HEK293 (cell line): ENCODE data around the gene XPNPEP2.

Experiments used
- SETDB1 ChIP-seq: IDR thresholded peaks from one replicate; pipeline ENCODE4 v1.6.1; 2017; ENCODE audit warnings: mild to moderate bottlenecking, low read length, moderate library complexity, mixed read lengths; ENCODE audit not compliant: insufficient read length
- SP3 ChIP-seq: fragments of 450-650 bp; formaldehyde crosslinking; IDR thresholded peaks from 2 replicates; pipeline ENCODE4 v1.5.1; 2016; ENCODE audit warnings: missing biosample characterization, missing genetic modification characterization
- YY1 ChIP-seq: fragments of 450-650 bp; formaldehyde crosslinking; IDR thresholded peaks from 2 replicates; pipeline ENCODE4 v1.5.1; 2018; ENCODE audit warnings: missing biosample characterization, missing genetic modification characterization
- ZBTB20 ChIP-seq: fragments of 450-650 bp; formaldehyde crosslinking; IDR thresholded peaks from 2 replicates; pipeline ENCODE4 v1.5.1; 2016; ENCODE audit warnings: missing biosample characterization, missing genetic modification characterization
- ZNF121 ChIP-seq: fragments of 450-650 bp; formaldehyde crosslinking; IDR thresholded peaks from 2 replicates; pipeline ENCODE4 v1.5.1; 2016; ENCODE audit warnings: missing biosample characterization, missing genetic modification characterization
- ZNF155 ChIP-seq: fragments of 450-650 bp; formaldehyde crosslinking; IDR thresholded peaks from 2 replicates; pipeline ENCODE4 v1.5.1; 2016; ENCODE audit warnings: missing biosample characterization, missing genetic modification characterization
- ZNF274 ChIP-seq, 2 experiments: fragments of 200-500 bp in 1 of 2; fragments of 450-650 bp in 1 of 2; sonication (Bioruptor generic) in 1 of 2; formaldehyde crosslinking in 1 of 2; IDR thresholded peaks; 2 replicates each; pipeline versions ENCODE4 v1.5.1 to v1.6.1; 2014 to 2016; ENCODE audit warnings: borderline replicate concordance in 1 of 2, inconsistent platforms in 1 of 2, low read length in 1 of 2, missing biosample characterization in 1 of 2, missing genetic modification characterization in 1 of 2
- ZNF777 ChIP-seq: fragments of 450-650 bp; formaldehyde crosslinking; IDR thresholded peaks from 2 replicates; pipeline ENCODE4 v1.5.1; 2017; ENCODE audit warnings: missing biosample characterization, missing genetic modification characterization, borderline replicate concordance
- ZNF837 ChIP-seq: fragments of 450-650 bp; formaldehyde crosslinking; IDR thresholded peaks from 2 replicates; pipeline ENCODE4 v1.5.1; 2016; ENCODE audit warnings: missing biosample characterization, missing genetic modification characterization
- TF ChIP-seq, protein P1 (sequence below): fragments of 450-650 bp; formaldehyde crosslinking; IDR thresholded peaks from 2 replicates; pipeline ENCODE4 v1.5.1; 2016; ENCODE audit warnings: missing biosample characterization, missing genetic modification characterization
- TF ChIP-seq, protein P2 (sequence below): fragments of 450-650 bp; formaldehyde crosslinking; conservative IDR thresholded peaks from 2 replicates; pipeline ENCODE4 v1.5.1; 2016; ENCODE audit warnings: low read depth, missing biosample characterization, missing genetic modification characterization
- TF ChIP-seq, protein P3 (sequence below): sonication (generic); formaldehyde crosslinking; IDR thresholded peaks from 2 replicates; pipeline ENCODE4 v1.8.1; 2022; ENCODE audit warnings: mild to moderate bottlenecking, moderate library complexity, missing genetic modification reagents
- TF ChIP-seq, protein P4 (sequence below): fragments of 450-650 bp; formaldehyde crosslinking; IDR thresholded peaks from 2 replicates; pipeline ENCODE4 v1.5.1; 2016; ENCODE audit warnings: missing biosample characterization, missing genetic modification characterization

DNA sequence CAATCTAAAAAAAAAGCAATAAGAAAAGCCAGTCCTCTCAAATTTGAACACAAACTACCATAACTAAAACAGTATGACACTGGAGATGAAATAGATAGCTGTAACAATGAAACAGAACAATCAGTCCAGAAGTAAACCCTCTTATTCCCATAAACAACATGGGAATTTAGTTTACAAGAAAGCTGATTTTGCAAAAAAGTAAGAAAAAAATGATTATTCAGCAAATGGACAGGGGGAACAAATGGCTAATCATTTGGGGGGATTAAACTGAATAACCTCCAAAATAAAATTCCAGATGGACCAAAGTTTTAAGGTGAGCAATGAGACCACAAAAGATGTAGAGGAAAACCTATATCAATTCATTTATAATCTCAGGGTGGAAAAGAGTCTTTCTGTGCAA, 24.9 kb downstream of the XPNPEP2 start:
- TF ChIP-seq, protein P1, sequence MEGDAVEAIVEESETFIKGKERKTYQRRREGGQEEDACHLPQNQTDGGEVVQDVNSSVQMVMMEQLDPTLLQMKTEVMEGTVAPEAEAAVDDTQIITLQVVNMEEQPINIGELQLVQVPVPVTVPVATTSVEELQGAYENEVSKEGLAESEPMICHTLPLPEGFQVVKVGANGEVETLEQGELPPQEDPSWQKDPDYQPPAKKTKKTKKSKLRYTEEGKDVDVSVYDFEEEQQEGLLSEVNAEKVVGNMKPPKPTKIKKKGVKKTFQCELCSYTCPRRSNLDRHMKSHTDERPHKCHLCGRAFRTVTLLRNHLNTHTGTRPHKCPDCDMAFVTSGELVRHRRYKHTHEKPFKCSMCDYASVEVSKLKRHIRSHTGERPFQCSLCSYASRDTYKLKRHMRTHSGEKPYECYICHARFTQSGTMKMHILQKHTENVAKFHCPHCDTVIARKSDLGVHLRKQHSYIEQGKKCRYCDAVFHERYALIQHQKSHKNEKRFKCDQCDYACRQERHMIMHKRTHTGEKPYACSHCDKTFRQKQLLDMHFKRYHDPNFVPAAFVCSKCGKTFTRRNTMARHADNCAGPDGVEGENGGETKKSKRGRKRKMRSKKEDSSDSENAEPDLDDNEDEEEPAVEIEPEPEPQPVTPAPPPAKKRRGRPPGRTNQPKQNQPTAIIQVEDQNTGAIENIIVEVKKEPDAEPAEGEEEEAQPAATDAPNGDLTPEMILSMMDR (tag by site-specific recombination) = no peak
- TF ChIP-seq, protein P2, sequence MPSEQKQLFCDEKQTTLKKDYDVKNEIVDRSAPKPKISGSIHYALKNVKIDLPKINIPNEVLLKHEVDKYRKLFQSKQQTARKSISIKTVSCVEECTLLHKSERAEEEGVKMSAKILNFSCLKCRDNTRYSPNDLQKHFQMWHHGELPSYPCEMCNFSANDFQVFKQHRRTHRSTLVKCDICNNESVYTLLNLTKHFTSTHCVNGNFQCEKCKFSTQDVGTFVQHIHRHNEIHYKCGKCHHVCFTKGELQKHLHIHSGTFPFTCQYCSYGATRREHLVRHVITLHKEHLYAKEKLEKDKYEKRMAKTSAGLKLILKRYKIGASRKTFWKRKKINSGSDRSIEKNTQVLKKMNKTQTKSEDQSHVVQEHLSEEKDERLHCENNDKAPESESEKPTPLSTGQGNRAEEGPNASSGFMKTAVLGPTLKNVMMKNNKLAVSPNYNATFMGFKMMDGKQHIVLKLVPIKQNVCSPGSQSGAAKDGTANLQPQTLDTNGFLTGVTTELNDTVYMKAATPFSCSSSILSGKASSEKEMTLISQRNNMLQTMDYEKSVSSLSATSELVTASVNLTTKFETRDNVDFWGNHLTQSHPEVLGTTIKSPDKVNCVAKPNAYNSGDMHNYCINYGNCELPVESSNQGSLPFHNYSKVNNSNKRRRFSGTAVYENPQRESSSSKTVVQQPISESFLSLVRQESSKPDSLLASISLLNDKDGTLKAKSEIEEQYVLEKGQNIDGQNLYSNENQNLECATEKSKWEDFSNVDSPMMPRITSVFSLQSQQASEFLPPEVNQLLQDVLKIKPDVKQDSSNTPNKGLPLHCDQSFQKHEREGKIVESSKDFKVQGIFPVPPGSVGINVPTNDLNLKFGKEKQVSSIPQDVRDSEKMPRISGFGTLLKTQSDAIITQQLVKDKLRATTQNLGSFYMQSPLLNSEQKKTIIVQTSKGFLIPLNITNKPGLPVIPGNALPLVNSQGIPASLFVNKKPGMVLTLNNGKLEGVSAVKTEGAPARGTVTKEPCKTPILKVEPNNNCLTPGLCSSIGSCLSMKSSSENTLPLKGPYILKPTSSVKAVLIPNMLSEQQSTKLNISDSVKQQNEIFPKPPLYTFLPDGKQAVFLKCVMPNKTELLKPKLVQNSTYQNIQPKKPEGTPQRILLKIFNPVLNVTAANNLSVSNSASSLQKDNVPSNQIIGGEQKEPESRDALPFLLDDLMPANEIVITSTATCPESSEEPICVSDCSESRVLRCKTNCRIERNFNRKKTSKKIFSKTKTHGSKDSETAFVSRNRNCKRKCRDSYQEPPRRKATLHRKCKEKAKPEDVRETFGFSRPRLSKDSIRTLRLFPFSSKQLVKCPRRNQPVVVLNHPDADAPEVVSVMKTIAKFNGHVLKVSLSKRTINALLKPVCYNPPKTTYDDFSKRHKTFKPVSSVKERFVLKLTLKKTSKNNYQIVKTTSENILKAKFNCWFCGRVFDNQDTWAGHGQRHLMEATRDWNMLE (tag by site-specific recombination) = no peak
- TF ChIP-seq SP3 (tag by site-specific recombination) = no peak
- TF ChIP-seq ZNF155 (tag by site-specific recombination) = no peak
- TF ChIP-seq, protein P3, sequence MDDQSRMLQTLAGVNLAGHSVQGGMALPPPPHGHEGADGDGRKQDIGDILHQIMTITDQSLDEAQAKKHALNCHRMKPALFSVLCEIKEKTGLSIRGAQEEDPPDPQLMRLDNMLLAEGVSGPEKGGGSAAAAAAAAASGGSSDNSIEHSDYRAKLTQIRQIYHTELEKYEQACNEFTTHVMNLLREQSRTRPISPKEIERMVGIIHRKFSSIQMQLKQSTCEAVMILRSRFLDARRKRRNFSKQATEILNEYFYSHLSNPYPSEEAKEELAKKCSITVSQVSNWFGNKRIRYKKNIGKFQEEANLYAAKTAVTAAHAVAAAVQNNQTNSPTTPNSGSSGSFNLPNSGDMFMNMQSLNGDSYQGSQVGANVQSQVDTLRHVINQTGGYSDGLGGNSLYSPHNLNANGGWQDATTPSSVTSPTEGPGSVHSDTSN = no peak
- TF ChIP-seq ZNF837 = no peak
- no peak for TF ChIP-seq ZBTB20
- TF ChIP-seq, protein P4, sequence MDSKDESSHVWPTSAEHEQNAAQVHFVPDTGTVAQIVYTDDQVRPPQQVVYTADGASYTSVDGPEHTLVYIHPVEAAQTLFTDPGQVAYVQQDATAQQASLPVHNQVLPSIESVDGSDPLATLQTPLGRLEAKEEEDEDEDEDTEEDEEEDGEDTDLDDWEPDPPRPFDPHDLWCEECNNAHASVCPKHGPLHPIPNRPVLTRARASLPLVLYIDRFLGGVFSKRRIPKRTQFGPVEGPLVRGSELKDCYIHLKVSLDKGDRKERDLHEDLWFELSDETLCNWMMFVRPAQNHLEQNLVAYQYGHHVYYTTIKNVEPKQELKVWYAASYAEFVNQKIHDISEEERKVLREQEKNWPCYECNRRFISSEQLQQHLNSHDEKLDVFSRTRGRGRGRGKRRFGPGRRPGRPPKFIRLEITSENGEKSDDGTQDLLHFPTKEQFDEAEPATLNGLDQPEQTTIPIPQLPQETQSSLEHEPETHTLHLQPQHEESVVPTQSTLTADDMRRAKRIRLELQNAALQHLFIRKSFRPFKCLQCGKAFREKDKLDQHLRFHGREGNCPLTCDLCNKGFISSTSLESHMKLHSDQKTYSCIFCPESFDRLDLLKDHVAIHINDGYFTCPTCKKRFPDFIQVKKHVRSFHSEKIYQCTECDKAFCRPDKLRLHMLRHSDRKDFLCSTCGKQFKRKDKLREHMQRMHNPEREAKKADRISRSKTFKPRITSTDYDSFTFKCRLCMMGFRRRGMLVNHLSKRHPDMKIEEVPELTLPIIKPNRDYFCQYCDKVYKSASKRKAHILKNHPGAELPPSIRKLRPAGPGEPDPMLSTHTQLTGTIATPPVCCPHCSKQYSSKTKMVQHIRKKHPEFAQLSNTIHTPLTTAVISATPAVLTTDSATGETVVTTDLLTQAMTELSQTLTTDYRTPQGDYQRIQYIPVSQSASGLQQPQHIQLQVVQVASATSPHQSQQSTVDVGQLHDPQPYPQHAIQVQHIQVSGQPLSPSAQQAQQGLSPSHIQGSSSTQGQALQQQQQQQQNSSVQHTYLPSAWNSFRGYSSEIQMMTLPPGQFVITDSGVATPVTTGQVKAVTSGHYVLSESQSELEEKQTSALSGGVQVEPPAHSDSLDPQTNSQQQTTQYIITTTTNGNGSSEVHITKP (tag by site-specific recombination) = no peak
- no peak for TF ChIP-seq YY1 (tag by site-specific recombination)
- TF ChIP-seq ZNF777 (tag by site-specific recombination) = no peak
- no peak for TF ChIP-seq ZNF121
- no peak for TF ChIP-seq SETDB1
- TF ChIP-seq ZNF274 (IDR thresholded peaks at IDR 0.05; ENCODE audit: low read length) = no peak
- no peak for TF ChIP-seq ZNF274 (tag by site-specific recombination; IDR thresholded peaks at IDR 0.05; ENCODE audit: borderline replicate concordance)
